SK-N-SH (cell line): Measurements from ENCODE around the gene ASTN2.

Experiments used
- CTCF ChIP-seq: fragments of 200-600 bp; sonication (generic); IDR thresholded peaks from 2 replicates; pipeline ENCODE4 v1.6.1; 2017; ENCODE audit warnings: antibody characterized with exemption, mild to moderate bottlenecking, moderate library complexity
- EP300 ChIP-seq, 2 experiments: IDR thresholded peaks; 2 replicates each; pipeline versions ENCODE4 v1.4.0 to v1.6.1; 2012; ENCODE audit warnings: borderline replicate concordance in 1 of 2, low read depth in 1 of 2, low read length in 1 of 2
- EZH2phosphoT487 ChIP-seq: fragments of 200-600 bp; sonication (generic); IDR thresholded peaks from 2 replicates; pipeline ENCODE4 v1.6.1; 2017; ENCODE audit warnings: low read depth, mixed run types, mild to moderate bottlenecking, antibody characterized with exemption, moderate library complexity, borderline replicate concordance
- FOXJ3 ChIP-seq: sonication (generic); formaldehyde crosslinking; IDR thresholded peaks from 2 replicates; pipeline ENCODE4 v1.5.1; 2020; ENCODE audit warnings: mild to moderate bottlenecking, missing genetic modification reagents
- JUND ChIP-seq: IDR thresholded peaks from 2 replicates; pipeline ENCODE4 v1.4.0; 2012
- MEF2A ChIP-seq: IDR thresholded peaks from 2 replicates; pipeline ENCODE4 v1.4.0; 2012; ENCODE audit warnings: low read depth, borderline replicate concordance
- POLR2AphosphoS5 ChIP-seq: IDR thresholded peaks from 2 replicates; pipeline ENCODE4 v1.6.1; 2012; ENCODE audit warnings: low read depth, low read length
- RAD21 ChIP-seq: IDR thresholded peaks from 2 replicates; pipeline ENCODE4 v1.6.1; 2012; ENCODE audit warnings: mild to moderate bottlenecking, low read length
- REST ChIP-seq: IDR thresholded peaks from 2 replicates; pipeline ENCODE4 v1.6.1; 2012; ENCODE audit warnings: mild to moderate bottlenecking, low read depth, low read length, moderate library complexity
- RFX5 ChIP-seq: IDR thresholded peaks from 2 replicates; pipeline ENCODE4 v1.6.1; 2012; ENCODE audit warnings: mild to moderate bottlenecking, improper control_type of control experiment, low read length
- SIN3A ChIP-seq: IDR thresholded peaks from 2 replicates; pipeline ENCODE4 v1.6.1; 2012; ENCODE audit warnings: low read depth, mild to moderate bottlenecking, low read length, moderate library complexity, borderline replicate concordance
- SMC3 ChIP-seq: IDR thresholded peaks from 2 replicates; pipeline ENCODE4 v1.6.1; 2012; ENCODE audit warnings: low read depth, low read length, improper control_type of control experiment
- TAF1 ChIP-seq: IDR thresholded peaks from 2 replicates; pipeline ENCODE4 v1.6.1; 2012; ENCODE audit warnings: low read depth, mild to moderate bottlenecking, low read length, moderate library complexity, borderline replicate concordance
- TCF12 ChIP-seq: IDR thresholded peaks from 2 replicates; pipeline ENCODE4 v1.4.0; 2012

- no peak for TF ChIP-seq JUND
- no peak for TF ChIP-seq CTCF
- TF ChIP-seq MEF2A = no peak
- TF ChIP-seq RFX5 = no peak
- no peak for TF ChIP-seq SMC3
- no peak for TF ChIP-seq RAD21
- no peak for TF ChIP-seq SIN3A
- TF ChIP-seq REST = no peak
- no peak for TF ChIP-seq TCF12
- no peak for TF ChIP-seq EZH2phosphoT487
- TF ChIP-seq POLR2AphosphoS5 = no peak
- no peak for TF ChIP-seq EP300 (IDR thresholded peaks at IDR 0.05; ENCODE audit: borderline replicate concordance in 1 of 2, low read depth in 1 of 2, low read length in 1 of 2)
- no peak for TF ChIP-seq TAF1
- no peak for TF ChIP-seq FOXJ3 (CRISPR knock-in tag)
These were observed 397.4 kb downstream of the ASTN2 start for GRCh38 chr9:117017414-117017985.
